Measurements from ENCODE around the gene ENOX2.
A peak's percentile ranks its signal among the peaks of the same experiment; 100 is the strongest.

Gene ENOX2

GRCh38 chrX:130879869-130880268 lies 23.1 kb downstream of the ENOX2 start:
- DNase-seq, result no peak

GRCh38 chrX:130878350-130879341 lies 24.4 kb downstream of the ENOX2 start:
- peak; percentile 92 for DNase-seq

GRCh38 chrX:130877892-130878341 lies 25.1 kb downstream of the ENOX2 start:
- no peak for DNase-seq

GRCh38 chrX:130876226-130876625 lies 26.8 kb downstream of the ENOX2 start:
- DNase-seq, result no peak

GRCh38 chrX:130874751-130875150 lies 28.3 kb downstream of the ENOX2 start:
- DNase-seq, result peak; percentile 45

- DNase-seq, result peak; percentile 67
These were observed 33.8 kb downstream of the ENOX2 start for GRCh38 chrX:130869239-130869638.

GRCh38 chrX:130861462-130861861 lies 41.5 kb downstream of the ENOX2 start:
- no peak for DNase-seq

- DNase-seq, result no peak
These were observed 45.8 kb downstream of the ENOX2 start for GRCh38 chrX:130857207-130857606.

- no peak for DNase-seq
These were observed 51.4 kb downstream of the ENOX2 start for GRCh38 chrX:130851569-130851968.

- no peak for DNase-seq
These were observed 54.2 kb downstream of the ENOX2 start for GRCh38 chrX:130848763-130849162.

- no peak for DNase-seq
These were observed 56.3 kb downstream of the ENOX2 start for GRCh38 chrX:130846746-130847145.

GRCh38 chrX:130841776-130842175 lies 61.2 kb downstream of the ENOX2 start:
- DNase-seq, result no peak

GRCh38 chrX:130840345-130840744 lies 62.7 kb downstream of the ENOX2 start:
- no peak for DNase-seq

GRCh38 chrX:130836447-130836846 lies 66.6 kb downstream of the ENOX2 start:
- DNase-seq, result no peak

- DNase-seq, result no peak
These were observed 68.2 kb downstream of the ENOX2 start for GRCh38 chrX:130834830-130835229.

GRCh38 chrX:130834149-130834548 lies 68.9 kb downstream of the ENOX2 start:
- no peak for DNase-seq

GRCh38 chrX:130831347-130831722 lies 71.7 kb downstream of the ENOX2 start:
- no peak for DNase-seq

- no peak for DNase-seq
These were observed 72.2 kb downstream of the ENOX2 start for GRCh38 chrX:130830599-130831346.

- no peak for DNase-seq
These were observed 73.2 kb downstream of the ENOX2 start for GRCh38 chrX:130829526-130830515.

- DNase-seq, result no peak
These were observed 74.4 kb downstream of the ENOX2 start for GRCh38 chrX:130828641-130829040.

GRCh38 chrX:130827648-130828047 lies 75.4 kb downstream of the ENOX2 start:
- DNase-seq, result no peak

- DNase-seq, result no peak
These were observed 76.8 kb downstream of the ENOX2 start for GRCh38 chrX:130826249-130826648.

Data from fibroblast of skin of abdomen (primary cell).